NT2/D1 (cell line): ENCODE data around the gene SRGAP3.

ENCODE experiments used
- SUZ12 ChIP-seq: IDR thresholded peaks from 2 replicates; pipeline ENCODE4 v1.6.1; 2011; ENCODE audit not compliant: insufficient read length, insufficient read depth; ENCODE audit errors: extremely low read depth
- YY1 ChIP-seq: IDR thresholded peaks from 2 replicates; pipeline ENCODE4 v1.6.1; 2011; ENCODE audit not compliant: insufficient read length, insufficient read depth
- ZNF274 ChIP-seq: IDR thresholded peaks from 2 replicates; pipeline ENCODE4 v1.6.1; 2011; ENCODE audit warnings: mild to moderate bottlenecking, low read depth, low read length

DNA sequence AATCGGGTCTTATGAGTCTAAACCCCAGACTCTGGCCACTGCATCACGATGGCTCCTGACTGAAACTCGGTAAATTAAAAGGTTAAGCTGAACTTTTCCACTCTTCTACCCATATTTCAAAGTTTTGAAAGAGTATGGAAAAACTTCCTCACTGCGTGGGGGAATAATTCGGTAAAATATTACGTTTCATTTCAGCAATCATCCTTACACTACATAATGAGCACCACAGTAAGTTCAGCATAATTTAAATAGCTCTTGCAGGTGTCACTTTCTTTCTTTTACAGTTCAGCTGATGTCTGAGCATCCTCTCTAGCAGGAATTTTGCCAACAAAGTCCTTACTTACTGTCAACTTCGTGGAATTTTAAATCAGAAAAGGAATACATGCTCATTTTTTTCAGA, 17.5 kb downstream of the SRGAP3 start:
- TF ChIP-seq ZNF274, result no peak
- TF ChIP-seq YY1, result no peak
- no peak for TF ChIP-seq SUZ12
